GM18517 (cell line): ENCODE measurements around the gene MYL6.
A peak's percentile ranks its signal among the peaks of the same experiment; 100 is the strongest.
"Not testable (repeated sequence)": the region's sequence is repeated elsewhere in the genome, so short reads cannot be mapped to it uniquely, and the experiment has no call there.

ENCODE experiments used
- ATAC-seq: cut with Tn5 transposase; IDR thresholded peaks from one replicate; pipeline ENCODE4 v1.9.1; 2021; ENCODE audit warnings: mild to moderate bottlenecking, moderate library complexity; ENCODE audit not compliant: unreplicated experiment

Gene MYL6

GRCh38 chr12:56189099-56189917 lies 31.1 kb downstream of the MYL6 start, which contains the start of gene SMARCC2:
TSS of gene SMARCC2 (minus strand) at chr12:56189483. CDS start at chr12:56189461, 22 bp downstream.
- ATAC-seq, result peak; percentile 34

GRCh38 chr12:56189918-56190694 lies 31.9 kb downstream of the MYL6 start:
- peak; percentile 43 for ATAC-seq

- no peak for ATAC-seq
Measured at GRCh38 chr12:56190695-56191155, 32.6 kb downstream of the MYL6 start.

GRCh38 chr12:56192582-56192981 lies 34.4 kb downstream of the MYL6 start:
- ATAC-seq, result no peak

GRCh38 chr12:56193025-56193578 lies 34.9 kb downstream of the MYL6 start:
- peak; percentile 44 for ATAC-seq

- ATAC-seq, result not testable (repeated sequence)
Measured at GRCh38 chr12:56196818-56197550, 38.8 kb downstream of the MYL6 start.

GRCh38 chr12:56197921-56198635 lies 39.9 kb downstream of the MYL6 start:
- no peak for ATAC-seq

- no peak for ATAC-seq
Measured at GRCh38 chr12:56198836-56199235, 40.7 kb downstream of the MYL6 start.

GRCh38 chr12:56202366-56202765 lies 44.2 kb downstream of the MYL6 start:
- no peak for ATAC-seq

- no peak for ATAC-seq
Measured at GRCh38 chr12:56202838-56203237, 44.7 kb downstream of the MYL6 start.

- no peak for ATAC-seq
Measured at GRCh38 chr12:56204275-56204674, 46.1 kb downstream of the MYL6 start.

- no peak for ATAC-seq
Measured at GRCh38 chr12:56205445-56205844, 47.3 kb downstream of the MYL6 start.

- ATAC-seq, result no peak
Measured at GRCh38 chr12:56206452-56207166, 48.5 kb downstream of the MYL6 start.

- no peak for ATAC-seq
Measured at GRCh38 chr12:56208006-56208405, 49.8 kb downstream of the MYL6 start.
